NCI-H446 (cell line): ENCODE measurements around the gene ENDOD1.

ENCODE experiments used
- DNase-seq, 2 experiments: peaks; one replicate each; lab custom pipeline; 2025; lab: John Stamatoyannopoulos, UW

The ENDOD1 gene

GRCh38 chr11:95170294-95170693 lies 80.6 kb downstream of the ENDOD1 start:
- no peak for DNase-seq

GRCh38 chr11:95175818-95176380 lies 86.3 kb downstream of the ENDOD1 start:
- DNase-seq, result no peak
